GM21367 (cell line): ENCODE measurements around the gene CD6.
"Not testable (repeated sequence)": the region's sequence is repeated elsewhere in the genome, so short reads cannot be mapped to it uniquely, and the experiment has no call there.

Experiments used
- ATAC-seq: cut with Tn5 transposase; IDR thresholded peaks from one replicate; pipeline ENCODE4 v1.9.1; 2021; ENCODE audit not compliant: unreplicated experiment

The CD6 gene

GRCh38 chr11:60951904-60952741 is 19.4 kb upstream of the CD6 start, which contains the start of gene SLC15A3:
Gene SLC15A3, minus strand, starts transcription at chr11:60952176. Its CDS starts 625 bp downstream, at chr11:60951551.
- peak; percentile 83 for ATAC-seq

GRCh38 chr11:60952742-60953170 is 18.7 kb upstream of the CD6 start:
- ATAC-seq, result peak; percentile 1

GRCh38 chr11:60953781-60954180 is 17.7 kb upstream of the CD6 start:
- no peak for ATAC-seq

GRCh38 chr11:60954421-60954820 is 17.1 kb upstream of the CD6 start:
- no peak for ATAC-seq

GRCh38 chr11:60955571-60955970 is 15.9 kb upstream of the CD6 start:
- no peak for ATAC-seq

- ATAC-seq, result no peak
Measured at GRCh38 chr11:60957188-60957587, 14.3 kb upstream of the CD6 start.

GRCh38 chr11:60959431-60959830 is 12.0 kb upstream of the CD6 start:
- ATAC-seq, result no peak

- no peak for ATAC-seq
Measured at GRCh38 chr11:60960405-60960804, 11.1 kb upstream of the CD6 start.

- no peak for ATAC-seq
Measured at GRCh38 chr11:60964801-60965200, 6.7 kb upstream of the CD6 start.

GRCh38 chr11:60966890-60967289 is 4.6 kb upstream of the CD6 start:
- no peak for ATAC-seq

- no peak for ATAC-seq
Measured at GRCh38 chr11:60968223-60968622, 3.3 kb upstream of the CD6 start.

- peak; percentile 47 for ATAC-seq
Measured at GRCh38 chr11:60970369-60970774, 1.1 kb upstream of the CD6 start.

- no peak for ATAC-seq
Measured at GRCh38 chr11:60970890-60971289, 590 bp upstream of the CD6 start.

GRCh38 chr11:60972182-60973030 is 926 bp downstream of the CD6 start:
- ATAC-seq, result no peak

- ATAC-seq, result no peak
Measured at GRCh38 chr11:60973699-60974098, 2.2 kb downstream of the CD6 start.

GRCh38 chr11:60974316-60974715 is 2.8 kb downstream of the CD6 start:
- ATAC-seq, result not testable (repeated sequence)

GRCh38 chr11:60974726-60975125 is 3.2 kb downstream of the CD6 start:
- no peak for ATAC-seq

GRCh38 chr11:60977224-60977623 is 5.7 kb downstream of the CD6 start:
- ATAC-seq, result no peak

GRCh38 chr11:60977836-60978235 is 6.4 kb downstream of the CD6 start:
- ATAC-seq, result no peak

- ATAC-seq, result no peak
Measured at GRCh38 chr11:60978546-60979380, 7.3 kb downstream of the CD6 start.

GRCh38 chr11:60981515-60981914 is 10.0 kb downstream of the CD6 start:
- ATAC-seq, result no peak
